H1 (cell line): Measurements from ENCODE around the gene TAF9B. TPM values are rescaled to one million over a fixed set of nuclear protein-coding genes. Genes with fewer than 3 reads are reported as not detected.

Source experiments
- CTCF ChIA-PET: fragments of 300-600 bp; sonication (Branson Sonifier 250); formaldehyde crosslinking; loops from one replicate; lab custom pipeline; 2021; ENCODE audit not compliant: partially characterized antibody; lab: Charles Lee
- POLR2A ChIA-PET: fragments of 300-600 bp; sonication (Branson Sonifier 250); formaldehyde crosslinking; loops from one replicate; lab custom pipeline; 2021; ENCODE audit warnings: inconsistent platforms; ENCODE audit not compliant: partially characterized antibody; lab: Charles Lee
- DNase-seq, 2 experiments: peaks; one replicate each; pipeline versions ENCODE4 v3.0.0 to v3.0.0-alpha.2; 2010 to 2022; ENCODE audit warnings: low spot score in 2 of 2, low read depth in 1 of 2, mixed read lengths in 1 of 2
- FAIRE-seq: peaks from 2 replicates; lab custom pipeline; 2011; peaks lifted over from hg19 to GRCh38; lab: Jason Lieb, UNC
- H2AFZ ChIP-seq: 2 replicates; pipeline ENCODE4 v1.8.1; 2012; ENCODE audit warnings: low read length, inconsistent platforms
- H2AK5ac ChIP-seq: 2 replicates; pipeline ENCODE4 v1.6.1; 2013; ENCODE audit warnings: low read depth, low read length
- H2BK120ac ChIP-seq: replicated peaks from 2 replicates; pipeline ENCODE3; 2013; ENCODE audit warnings: low read depth, low read length, inconsistent platforms
- H2BK12ac ChIP-seq: 2 replicates; pipeline ENCODE4 v1.6.1; 2013; ENCODE audit warnings: low read depth, low read length
- H2BK15ac ChIP-seq: 2 replicates; pipeline ENCODE4 v1.6.1; 2013; ENCODE audit warnings: low read length
- H2BK20ac ChIP-seq: 2 replicates; pipeline ENCODE4 v1.6.1; 2013; ENCODE audit warnings: low read length
- H2BK5ac ChIP-seq: 2 replicates; pipeline ENCODE4 v1.6.1; 2013; ENCODE audit warnings: low read depth, low read length
- H3K14ac ChIP-seq: 2 replicates; pipeline ENCODE4 v1.6.1; 2013; ENCODE audit warnings: inconsistent platforms; ENCODE audit not compliant: insufficient read length
- H3K18ac ChIP-seq: 2 replicates; pipeline ENCODE4 v1.6.1; 2013; ENCODE audit warnings: low read length; ENCODE audit errors: extremely low read depth
- H3K23ac ChIP-seq: 2 replicates; pipeline ENCODE4 v1.6.1; 2013; ENCODE audit warnings: inconsistent platforms; ENCODE audit not compliant: insufficient read length
- H3K23me2 ChIP-seq: 2 replicates; pipeline ENCODE4 v1.6.1; 2013; ENCODE audit warnings: low read depth, low read length
- H3K27ac ChIP-seq: 2 replicates; pipeline ENCODE4 v1.6.1; 2011; ENCODE audit warnings: low read depth, low read length, inconsistent platforms
- H3K27me3 ChIP-seq, 4 experiments: replicated peaks in 1 of 4; 1 replicate in 1 of 4; 2 replicates in 3 of 4; pipeline versions ENCODE4 v1.6.1 to v1.8.1; 2011 to 2013; ENCODE audit warnings: low read length in 3 of 4, mild to moderate bottlenecking in 3 of 4, inconsistent platforms in 2 of 4, mixed read lengths in 2 of 4, moderate library complexity in 1 of 4; ENCODE audit not compliant: control insufficient read depth in 3 of 4, insufficient read depth in 3 of 4; ENCODE audit errors: extremely low read depth in 1 of 4
- H3K36me3 ChIP-seq, 4 experiments: 2 replicates each; pipeline versions ENCODE4 v1.6.1 to v1.8.1; 2011 to 2013; ENCODE audit warnings: mild to moderate bottlenecking in 4 of 4, low read length in 3 of 4, moderate library complexity in 2 of 4, control low read depth in 1 of 4, inconsistent platforms in 1 of 4; ENCODE audit not compliant: insufficient read depth in 4 of 4, control insufficient read depth in 2 of 4
- H3K4ac ChIP-seq: replicated peaks from 2 replicates; pipeline ENCODE3; 2013; ENCODE audit warnings: low read length, low read depth, mixed read lengths, inconsistent platforms; ENCODE audit not compliant: insufficient read length
- H3K4me1 ChIP-seq, 4 experiments: replicated peaks in 1 of 4; 1 replicate in 1 of 4; 2 replicates in 3 of 4; pipeline versions ENCODE4 v1.6.1 to v1.8.1; 2011 to 2013; ENCODE audit warnings: low read length in 3 of 4, inconsistent platforms in 2 of 4, mixed read lengths in 1 of 4; ENCODE audit not compliant: insufficient read depth in 4 of 4, control insufficient read depth in 3 of 4
- H3K4me2 ChIP-seq, 2 experiments: 2 replicates each; pipeline versions ENCODE4 v1.6.1 to v1.8.1; 2011 to 2013; ENCODE audit warnings: low read depth in 2 of 2, low read length in 2 of 2, control low read depth in 1 of 2, inconsistent platforms in 1 of 2, mild to moderate bottlenecking in 1 of 2; ENCODE audit not compliant: insufficient read depth in 1 of 2
- H3K4me3 ChIP-seq, 4 experiments: fragments of 200-600, 300-600 bp in 1 of 4; sonication (generic), shearing (Covaris generic), sonication (Bioruptor Twin) in 1 of 4; 2 replicates each; pipeline versions ENCODE4 v1.5.1 to v1.8.1; 2011 to 2016; ENCODE audit warnings: low read length in 4 of 4, low read depth in 3 of 4, control low read depth in 2 of 4, inconsistent platforms in 2 of 4, mild to moderate bottlenecking in 2 of 4, mixed read lengths in 1 of 4, moderate library complexity in 1 of 4; ENCODE audit not compliant: insufficient read depth in 2 of 4; ENCODE audit errors: extremely low read depth in 1 of 4
- H3K56ac ChIP-seq: replicated peaks from 2 replicates; pipeline ENCODE3; 2013; ENCODE audit warnings: low read depth, mild to moderate bottlenecking, mixed read lengths, low read length, inconsistent platforms; ENCODE audit not compliant: insufficient read length
- H3K79me1 ChIP-seq: 2 replicates; pipeline ENCODE4 v1.6.1; 2013; ENCODE audit warnings: low read depth, low read length, control low read depth
- H3K79me2 ChIP-seq, 2 experiments: 2 replicates each; pipeline versions ENCODE4 v1.6.1 to v1.8.1; 2012 to 2013; ENCODE audit warnings: low read length in 2 of 2, mild to moderate bottlenecking in 2 of 2, inconsistent platforms in 1 of 2; ENCODE audit not compliant: insufficient read depth in 2 of 2, control insufficient read depth in 1 of 2
- H3K9ac ChIP-seq, 4 experiments: replicated peaks in 1 of 4; 1 replicate in 1 of 4; 2 replicates in 3 of 4; pipeline versions ENCODE4 v1.6.1 to v1.8.1; 2011 to 2013; ENCODE audit warnings: low read depth in 3 of 4, low read length in 3 of 4, control low read depth in 2 of 4, mild to moderate bottlenecking in 2 of 4, moderate library complexity in 2 of 4, inconsistent platforms in 1 of 4; ENCODE audit errors: extremely low read depth in 1 of 4
- H3K9me3 ChIP-seq, 2 experiments: 2 replicates each; pipeline versions ENCODE4 v1.6.1 to v1.8.1; 2012 to 2013; ENCODE audit warnings: mild to moderate bottlenecking in 2 of 2, moderate library complexity in 2 of 2, control low read depth in 1 of 2, inconsistent platforms in 1 of 2, low read depth in 1 of 2, low read length in 1 of 2, mixed read lengths in 1 of 2; ENCODE audit not compliant: insufficient read depth in 2 of 2
- H4K20me1 ChIP-seq, 2 experiments: replicated peaks in 1 of 2; 2 replicates each; pipeline versions ENCODE3 to v1.8.1; 2011 to 2013; ENCODE audit warnings: inconsistent platforms in 2 of 2, low read length in 2 of 2, mild to moderate bottlenecking in 1 of 2; ENCODE audit not compliant: insufficient read depth in 2 of 2, control insufficient read depth in 1 of 2
- H4K5ac ChIP-seq: 2 replicates; pipeline ENCODE4 v1.6.1; 2013; ENCODE audit warnings: low read length, low read depth, mixed read lengths, inconsistent platforms; ENCODE audit not compliant: insufficient read length
- H4K8ac ChIP-seq: 2 replicates; pipeline ENCODE4 v1.8.0; 2013; ENCODE audit warnings: mild to moderate bottlenecking, moderate library complexity, low read length, inconsistent platforms; ENCODE audit not compliant: insufficient read depth; ENCODE audit errors: extremely low read depth
- H4K91ac ChIP-seq: replicated peaks from 2 replicates; pipeline ENCODE3; 2013; ENCODE audit warnings: low read length, mixed read lengths, inconsistent platforms; ENCODE audit not compliant: insufficient read length
- JUND ChIP-seq: IDR thresholded peaks from 2 replicates; pipeline ENCODE4 v1.6.1; 2011; ENCODE audit warnings: mild to moderate bottlenecking, improper control_type of control experiment, low read length
- MAFK ChIP-seq: IDR thresholded peaks from 2 replicates; pipeline ENCODE4 v1.6.1; 2012; ENCODE audit warnings: low read depth, mild to moderate bottlenecking, improper control_type of control experiment, low read length
- SUZ12 ChIP-seq: fragments of 200-600 bp; sonication (generic); IDR thresholded peaks from 2 replicates; pipeline ENCODE4 v1.6.1; 2012; ENCODE audit warnings: mild to moderate bottlenecking, inconsistent platforms, low read length, moderate library complexity, mixed read lengths
- WGBS, 2 experiments: shearing (Covaris generic) in 1 of 2; methylation state at CpG; one replicate each; pipeline versions ENCODE4 v1.1.6 to v1.1.7; 2013 to 2015; ENCODE audit warnings: low lambda C conversion rate in 2 of 2, mixed read lengths in 2 of 2, inconsistent platforms in 1 of 2, low coverage in 1 of 2, missing lambda C conversion rate in 1 of 2; ENCODE audit not compliant: insufficient replicate concordance in 2 of 2, insufficient coverage in 1 of 2, insufficient read length in 1 of 2; ENCODE audit errors: extremely low coverage in 1 of 2, missing lambda C conversion rate in 1 of 2; 5-methylcytosine and 5-hydroxymethylcytosine counted together
- polyA plus RNA-seq, 7 experiments: library from polyadenylated mRNA; depleted of rRNA in 3 of 7; stranded (reverse) in 5 of 7; unstranded in 2 of 7; fragments of >200 nt in 5 of 7; fragments of 200-250 nt in 2 of 7; gene quantifications; 1 replicate in 5 of 7; 2 replicates in 1 of 7; 4 replicates in 1 of 7; pipeline versions ENCODE4 v1.2.1 to v1.2.3, GENCODE V29; 2011 to 2013; ENCODE audit warnings: missing spikeins in 2 of 7, mixed read lengths in 2 of 7
- total RNA-seq: library from RNA; stranded (reverse); fragmentation: NEBNext Ultra II Directional; extraction: Animal tissue kit (Norgen Biotek cat#: 25700); gene quantifications from 2 replicates; pipeline ENCODE4 v1.2.1, GENCODE V29; 2021

TAF9B gene
- total and polyA plus RNA-seq, 2 of the 8 experiments (the other 6 are each of a cell fraction or from before 2014, with no cell fraction given) = 23.8 to 42.8 TPM

DNA sequence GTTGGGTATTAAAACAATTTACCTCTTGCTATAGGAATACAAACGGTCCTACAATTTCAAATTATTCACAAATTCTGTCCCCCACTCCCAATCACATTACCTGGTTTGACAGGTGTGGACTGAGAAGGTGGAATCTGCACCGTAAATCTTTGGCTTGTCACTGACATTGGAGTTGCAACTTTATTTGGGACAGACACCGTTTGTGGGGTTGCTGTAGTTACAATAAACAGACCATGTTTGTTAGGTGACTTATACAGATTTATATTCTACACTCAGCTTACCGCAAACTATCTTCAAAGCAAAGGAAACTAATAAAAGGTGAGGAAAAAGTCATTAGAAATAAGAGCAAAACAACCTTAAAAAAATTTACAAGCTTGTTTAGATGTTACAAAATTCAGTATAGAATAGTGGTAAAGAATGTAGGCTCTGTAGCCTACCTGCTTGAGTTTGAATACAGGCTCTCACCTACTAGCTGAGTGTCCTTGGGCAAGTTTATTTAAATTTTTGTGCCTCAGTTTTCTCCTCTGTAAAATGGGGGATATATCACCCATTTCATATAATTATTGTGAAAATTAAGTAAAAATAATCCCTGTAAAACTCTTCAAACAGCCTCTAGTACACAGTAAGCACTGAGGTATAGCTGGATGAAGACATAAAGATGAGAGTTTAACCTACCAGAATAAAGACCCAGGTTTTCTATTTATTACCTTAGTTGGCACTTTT lies 6.1 kb downstream of the TAF9B start:
- H2AFZ ChIP-seq = no peak overlapping the region
- H2BK120ac ChIP-seq = no peak overlapping the region
- FAIRE-seq (no peak), DNase-seq (no peak)
- ChIA-PET CTCF (interaction anchor here (1.0 kb wide), 1 partner anchor 8 kb away, joined by 4 read pairs; no protein-coding TSS in a partner anchor), POLR2A (interaction anchor here (0.6 kb wide), 1 partner anchor 176 kb away, joined by 3 read pairs; no protein-coding TSS in a partner anchor)
- no peak overlapping the region for H2AK5ac ChIP-seq
- H3K4me3 ChIP-seq = no peak overlapping the region
- no peaks in the 10 kb centered on the region for H3K9me3 ChIP-seq
- H3K4me2 ChIP-seq = no peak overlapping the region
- no peak overlapping the region for H2BK20ac ChIP-seq
- H2BK12ac ChIP-seq = no peak overlapping the region
- no peak overlapping the region for H2BK15ac ChIP-seq
- H4K91ac ChIP-seq = no peak overlapping the region
- H3K4ac ChIP-seq = no peak overlapping the region
- H3K36me3 ChIP-seq = peaks cover 0 to 36% (median under 1%) of the 10 kb centered on the region in 4 experiments; a peak in 2 of 8 replicates
- no peak overlapping the region for H3K18ac ChIP-seq
- H3K23ac ChIP-seq = no peak overlapping the region
- H3K56ac ChIP-seq = no peak overlapping the region
- no peak overlapping the region for H2BK5ac ChIP-seq
- no peak overlapping the region for H3K14ac ChIP-seq
- H3K23me2 ChIP-seq = no peaks in the 10 kb centered on the region
- no peak overlapping the region for H3K9ac ChIP-seq
- no peaks in the 10 kb centered on the region for H4K20me1 ChIP-seq
- H3K27ac ChIP-seq = no peak overlapping the region
- H3K4me1 ChIP-seq = no peaks in the 10 kb centered on the region
- no peak overlapping the region for H4K8ac ChIP-seq
- H4K5ac ChIP-seq = no peak overlapping the region
- H3K79me2 ChIP-seq = no peaks in the 10 kb centered on the region
- 83% methylated on average over 3 of the region's 4 CpGs; no CpG with 5 or more reads in 1 of the 2 experiments for WGBS, 2 experiments
- H3K79me1 ChIP-seq = no peaks in the 10 kb centered on the region
- no peaks in the 10 kb centered on the region for H3K27me3 ChIP-seq
- TF ChIP-seq JUND (no peak), SUZ12 (no peak), MAFK (no peak)
